Measurements from ENCODE around the gene GALNT10. TPM values are rescaled to one million over a fixed set of nuclear protein-coding genes. Genes with fewer than 3 reads are reported as not detected.

GALNT10 gene
- total RNA-seq, 1 experiment from 2014 or later: 27.8 TPM

DNA sequence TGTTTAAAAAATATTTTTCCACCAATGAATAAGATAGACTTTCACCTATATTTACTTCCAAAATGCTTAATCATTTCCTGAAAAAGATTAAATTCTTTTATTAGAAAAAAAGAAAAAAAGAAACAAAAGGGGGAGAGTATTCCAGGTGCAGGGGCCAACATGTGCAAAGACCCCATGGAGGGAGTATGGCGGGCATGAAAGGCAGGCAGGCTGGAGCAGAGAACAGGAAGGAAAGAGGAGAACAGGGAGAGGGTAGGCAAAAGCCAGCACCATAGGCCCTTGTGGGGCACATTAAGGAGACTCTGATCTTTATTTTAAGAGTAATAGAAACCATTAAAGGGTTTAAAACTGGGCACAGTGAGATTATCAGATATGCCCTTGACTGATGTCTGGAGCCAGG, 238.8 kb downstream of the GALNT10 start:
- Histone ChIP-seq H3K79me2 (ENCODE audit: insufficient read depth, low read length) (no peaks in the 10 kb centered on the region), H3K9me2 (ENCODE audit: insufficient read depth) (no peaks in the 10 kb centered on the region), H3K36me3 (ENCODE audit: control insufficient read depth in 1 of 2, insufficient read depth in 2 of 2, low read length in 2 of 2) (no peaks in the 10 kb centered on the region), H3K27ac (ENCODE audit: low read depth, low read length) (no peak overlapping the region), H3K4me2 (ENCODE audit: low read length) (no peak overlapping the region), H3K4me1 (ENCODE audit: control insufficient read depth in 1 of 2, insufficient read depth in 2 of 2, low read length in 2 of 2) (no peaks in the 10 kb centered on the region), H2AFZ (ENCODE audit: low read depth, low read length, poor library complexity, severe bottlenecking) (no peak overlapping the region), H3K9me3 (ENCODE audit: control insufficient read depth in 1 of 2, insufficient read depth in 1 of 2, low read depth in 1 of 2, low read length in 2 of 2) (no peaks in the 10 kb centered on the region), H3K4me3 (replicated peaks in 1 of 2; ENCODE audit: low read depth in 1 of 2, low read length in 2 of 2) (no peak overlapping the region), H4K20me1 (ENCODE audit: insufficient read depth) (no peaks in the 10 kb centered on the region), H3K27me3 (ENCODE audit: insufficient read depth, low read length) (no peaks in the 10 kb centered on the region), H3K9ac (ENCODE audit: low read length) (no peak overlapping the region)
- POLR2A ChIA-PET: interaction anchor here (0.6 kb wide), 1 partner anchor 289 kb away, joined by 6 read pairs; no protein-coding TSS in a partner anchor
- TF ChIP-seq JUND (IDR thresholded peaks at IDR 0.05) (no peak), EZH2phosphoT487 (IDR thresholded peaks at IDR 0.05; ENCODE audit: borderline replicate concordance) (no peak), ATF3 (IDR thresholded peaks at IDR 0.05) (no peak), EZH2 (IDR thresholded peaks at IDR 0.05) (no peak), SP1 (IDR thresholded peaks at IDR 0.05; ENCODE audit: low read depth) (no peak), SIN3A (IDR thresholded peaks at IDR 0.05; ENCODE audit: low read depth) (no peak), ELF1 (IDR thresholded peaks at IDR 0.05; ENCODE audit: borderline replicate concordance, low read depth) (no peak), FOSL1 (IDR thresholded peaks at IDR 0.05; ENCODE audit: low read depth) (no peak), CBX3 (IDR thresholded peaks at IDR 0.05; ENCODE audit: low read depth) (no peak), YY1 (IDR thresholded peaks at IDR 0.05; ENCODE audit: extremely low read depth, insufficient replicate concordance, low read depth, low read length) (no peak), POLR2AphosphoS5 (IDR thresholded peaks at IDR 0.05; ENCODE audit: low read depth, low read length) (no peak)
- TF ChIP-seq, protein P1, sequence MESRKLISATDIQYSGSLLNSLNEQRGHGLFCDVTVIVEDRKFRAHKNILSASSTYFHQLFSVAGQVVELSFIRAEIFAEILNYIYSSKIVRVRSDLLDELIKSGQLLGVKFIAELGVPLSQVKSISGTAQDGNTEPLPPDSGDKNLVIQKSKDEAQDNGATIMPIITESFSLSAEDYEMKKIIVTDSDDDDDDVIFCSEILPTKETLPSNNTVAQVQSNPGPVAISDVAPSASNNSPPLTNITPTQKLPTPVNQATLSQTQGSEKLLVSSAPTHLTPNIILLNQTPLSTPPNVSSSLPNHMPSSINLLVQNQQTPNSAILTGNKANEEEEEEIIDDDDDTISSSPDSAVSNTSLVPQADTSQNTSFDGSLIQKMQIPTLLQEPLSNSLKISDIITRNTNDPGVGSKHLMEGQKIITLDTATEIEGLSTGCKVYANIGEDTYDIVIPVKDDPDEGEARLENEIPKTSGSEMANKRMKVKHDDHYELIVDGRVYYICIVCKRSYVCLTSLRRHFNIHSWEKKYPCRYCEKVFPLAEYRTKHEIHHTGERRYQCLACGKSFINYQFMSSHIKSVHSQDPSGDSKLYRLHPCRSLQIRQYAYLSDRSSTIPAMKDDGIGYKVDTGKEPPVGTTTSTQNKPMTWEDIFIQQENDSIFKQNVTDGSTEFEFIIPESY (IDR thresholded peaks at IDR 0.05; ENCODE audit: extremely low read depth, insufficient replicate concordance, low read length): no peak
- DNase-seq (ENCODE audit: low read depth, low spot score): no peak
- BruUV-seq (replicated peaks): no TSS peak
- CTCF ChIA-PET: no interaction called here
- RAD21 ChIA-PET (ENCODE audit: low non-redundant PET in 1 of 2, low total read pairs in 2 of 2, uncharacterized antibody in 2 of 2, unreplicated experiment in 2 of 2): no interaction called here
- ATAC-seq: no peak
- intact Hi-C loops (cut with micrococcal nuclease): no loop called here

Data from HCT116 (cell line).